NCI-H146 treated with DMSO at 0.1 percent for 48 hours (cell line): ENCODE data around the gene ZNF844.
A peak's percentile ranks its signal among the peaks of the same experiment; 100 is the strongest.
"Not testable (repeated sequence)": the region's sequence is repeated elsewhere in the genome, so short reads cannot be mapped to it uniquely, and the experiment has no call there.

ENCODE experiments used
- DNase-seq: peaks from one replicate; lab custom pipeline; 2025; ENCODE audit not compliant: unreplicated experiment; lab: John Stamatoyannopoulos, UW

ZNF844 gene

DNA sequence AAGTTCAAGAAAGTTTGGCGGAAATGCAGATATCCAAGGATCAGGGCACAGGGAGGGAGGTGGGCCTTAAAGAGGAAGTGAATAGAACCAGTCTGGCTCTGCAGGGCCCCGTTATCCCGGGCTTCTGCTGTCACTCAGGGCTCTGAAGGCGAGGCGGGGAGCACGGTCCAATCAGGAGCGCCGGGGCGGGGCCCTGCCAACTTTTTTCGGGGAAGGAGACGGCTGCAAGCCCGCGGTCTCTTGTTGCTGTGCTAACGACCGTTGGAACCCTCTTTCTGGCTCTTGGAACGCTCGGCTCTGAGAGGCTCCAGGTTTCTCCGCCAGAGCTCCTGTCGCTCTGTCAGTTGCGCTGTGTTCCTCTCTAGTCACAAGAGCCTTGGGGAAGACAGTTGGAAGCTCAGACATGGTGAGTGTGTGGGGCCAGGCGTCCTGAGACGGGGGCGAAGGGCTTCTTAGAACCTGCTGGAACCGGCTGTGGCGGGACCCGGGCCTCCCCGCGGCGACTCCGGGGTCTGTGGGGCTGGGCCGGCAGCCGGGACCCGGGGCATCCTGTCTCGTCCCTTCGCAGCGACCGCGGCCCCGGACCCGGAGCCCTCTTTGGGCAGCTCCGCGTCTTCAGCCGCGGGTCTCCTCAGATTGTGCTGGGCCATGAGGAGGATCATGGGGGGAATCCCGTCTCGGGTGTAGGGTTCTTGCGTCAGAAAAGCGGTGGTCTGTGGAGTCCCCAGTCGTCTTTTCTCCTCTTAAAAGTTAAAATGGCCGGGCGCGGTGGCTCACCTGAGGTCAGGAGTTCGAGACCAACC lies 27.7 kb downstream of the ZNF844 start:
- DNase-seq = peak; percentile 24

DNA sequence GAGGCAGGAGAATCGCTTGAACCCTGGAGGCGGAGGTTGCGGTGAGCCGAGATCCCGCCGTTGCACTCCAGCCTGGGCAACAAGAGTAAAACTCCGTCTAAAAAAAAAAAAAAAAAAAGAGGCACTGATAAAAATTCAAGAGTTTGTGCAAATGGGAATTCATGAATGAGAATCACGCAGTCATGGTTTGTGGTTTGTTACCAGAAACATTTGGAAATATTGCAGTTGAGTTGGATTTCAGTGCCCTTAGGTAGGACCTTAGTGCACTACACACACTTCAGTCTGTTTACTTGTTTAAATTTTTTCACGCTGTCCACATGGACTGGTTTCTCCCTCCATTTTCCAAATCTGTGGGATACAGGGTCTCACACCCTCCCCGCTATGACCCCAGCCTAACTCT lies 28.4 kb downstream of the ZNF844 start:
- no peak for DNase-seq

DNA sequence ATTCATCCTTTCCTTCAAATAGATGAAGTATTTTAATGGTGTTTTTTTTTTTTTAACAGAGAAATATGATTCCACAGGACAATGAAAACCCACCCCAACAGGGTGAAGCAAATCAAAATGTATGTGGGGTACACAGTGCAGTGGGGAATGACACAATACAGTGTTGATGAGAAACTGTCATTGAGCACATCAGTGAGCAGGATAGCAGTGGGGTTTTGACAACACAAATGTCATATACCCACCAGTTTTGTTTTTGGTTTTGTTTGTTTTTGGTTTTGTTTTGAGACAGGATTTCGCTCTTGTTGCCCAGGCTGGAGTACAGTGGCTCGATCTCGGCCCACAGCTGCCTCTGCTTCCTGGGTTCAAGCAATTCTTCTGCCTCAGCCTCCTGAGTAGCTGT lies 29.2 kb downstream of the ZNF844 start:
- DNase-seq = no peak

DNA sequence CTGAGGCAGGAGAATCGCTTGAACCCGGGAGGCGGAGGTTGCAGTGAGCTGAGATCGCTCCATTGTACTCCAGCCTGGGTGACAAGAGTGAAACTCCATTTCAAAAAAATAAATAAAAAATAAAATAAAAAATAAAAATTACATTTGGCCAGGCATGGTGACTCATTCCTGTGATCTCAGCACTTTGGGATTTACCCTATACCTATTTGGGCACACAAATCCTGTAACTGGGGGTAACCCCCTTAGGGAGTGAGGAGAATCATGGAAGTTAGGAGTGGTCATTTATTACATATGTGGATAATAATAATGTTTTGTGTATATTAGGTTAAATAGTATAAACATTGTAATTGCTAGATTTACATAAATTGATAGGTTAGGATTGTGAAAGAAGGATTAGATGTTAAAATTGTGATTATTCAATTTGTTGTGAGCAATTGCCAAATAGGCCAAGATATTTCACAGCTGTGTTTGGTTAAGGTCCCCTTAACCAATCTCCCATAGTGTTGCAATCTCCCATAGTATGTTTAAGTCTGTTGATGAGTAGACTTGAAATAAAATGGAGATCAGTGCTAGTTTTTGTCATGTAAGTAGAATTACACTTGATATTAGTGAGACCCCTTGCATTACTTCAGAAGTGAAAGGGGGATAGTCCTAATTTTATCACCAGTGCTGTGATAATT lies 30.7 kb downstream of the ZNF844 start:
- DNase-seq = no peak

DNA sequence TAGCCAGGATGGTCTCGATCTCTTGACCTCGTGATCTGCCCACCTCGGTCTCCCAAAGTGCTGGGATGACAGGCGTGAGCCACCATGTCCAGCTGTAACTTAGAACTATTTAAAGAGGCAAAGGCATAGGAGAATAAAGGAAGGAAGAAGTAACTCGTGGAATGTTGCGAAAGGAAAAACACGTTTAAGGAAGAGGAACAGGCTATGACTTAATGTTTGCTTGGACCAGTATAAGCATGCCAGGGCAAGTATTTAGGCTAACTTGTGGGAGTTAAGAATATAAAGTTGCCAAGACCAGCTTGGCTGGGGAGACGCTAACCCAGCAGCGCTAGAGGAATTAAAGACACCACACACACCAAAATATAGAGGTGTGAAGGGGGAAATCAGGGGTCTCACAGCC lies 33.5 kb downstream of the ZNF844 start:
- DNase-seq = no peak

DNA sequence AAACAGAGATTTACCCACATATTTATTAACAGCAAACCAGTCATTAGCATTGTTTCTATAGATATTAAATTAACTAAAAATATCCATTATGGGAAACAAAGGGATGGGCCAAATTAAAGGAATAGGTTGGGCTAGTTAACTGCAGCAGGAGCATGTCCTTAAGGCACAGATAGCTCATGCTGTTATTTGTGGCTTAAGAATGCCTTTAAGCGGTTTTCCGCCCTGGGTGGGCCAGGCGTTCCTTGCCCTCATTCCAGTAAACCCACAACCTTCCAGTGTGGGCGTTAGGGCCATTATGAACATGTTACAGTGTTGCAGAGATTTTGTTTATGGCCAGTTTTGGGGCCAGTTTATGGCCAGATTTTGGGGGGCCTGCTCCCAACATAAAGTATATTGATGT lies 39.4 kb downstream of the ZNF844 start:
- DNase-seq = not testable (repeated sequence)

DNA sequence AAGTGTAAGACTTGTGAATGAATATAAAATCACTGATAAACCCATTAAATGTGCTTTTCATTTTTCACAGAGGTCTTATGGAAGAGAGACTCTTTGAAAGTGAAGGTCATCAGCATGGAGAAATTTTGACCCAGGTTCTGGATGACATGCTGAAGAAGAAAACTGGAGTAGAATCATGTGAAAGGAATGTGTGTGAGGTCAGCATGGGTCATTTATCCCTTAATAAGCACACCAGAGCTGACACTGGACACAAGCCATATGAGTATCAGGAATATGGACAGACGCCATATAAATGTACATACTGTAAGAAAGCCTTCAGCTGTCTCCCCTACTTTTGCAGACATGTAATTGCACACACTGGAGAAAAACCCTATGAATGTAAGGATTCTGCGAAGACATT lies 46.6 kb downstream of the ZNF844 start:
- no peak for DNase-seq

DNA sequence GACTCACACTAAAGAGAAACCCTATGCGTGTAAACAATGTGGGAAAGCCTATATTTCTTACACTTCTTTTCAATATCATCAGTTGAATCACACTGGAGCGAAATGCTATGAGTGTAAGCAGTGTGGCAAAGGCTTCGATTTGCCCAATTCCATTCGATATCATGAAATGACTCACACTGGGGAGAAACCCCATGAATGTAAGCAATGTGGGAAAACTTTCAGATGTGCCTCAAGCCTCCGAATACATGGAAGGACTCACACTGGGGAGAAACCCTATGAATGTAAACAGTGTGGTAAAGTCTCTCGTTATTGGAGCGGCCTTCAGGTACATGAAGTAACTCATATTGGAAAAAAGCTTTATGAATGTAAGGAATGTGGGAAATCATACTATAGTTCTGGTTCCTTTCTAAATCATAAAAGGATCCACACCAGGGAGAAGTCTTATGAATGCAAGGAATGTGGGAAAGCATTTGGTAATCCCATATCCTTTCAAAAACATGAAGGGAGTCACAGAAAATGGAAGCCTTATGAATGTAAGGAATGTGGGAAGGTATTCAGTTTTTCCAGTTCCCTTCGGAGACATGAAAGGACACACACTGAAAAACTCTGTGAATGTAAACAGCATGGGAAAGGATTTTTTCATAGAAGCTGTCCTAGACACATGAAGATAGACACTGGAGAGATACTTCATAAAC lies 47.6 kb downstream of the ZNF844 start:
- no peak for DNase-seq

DNA sequence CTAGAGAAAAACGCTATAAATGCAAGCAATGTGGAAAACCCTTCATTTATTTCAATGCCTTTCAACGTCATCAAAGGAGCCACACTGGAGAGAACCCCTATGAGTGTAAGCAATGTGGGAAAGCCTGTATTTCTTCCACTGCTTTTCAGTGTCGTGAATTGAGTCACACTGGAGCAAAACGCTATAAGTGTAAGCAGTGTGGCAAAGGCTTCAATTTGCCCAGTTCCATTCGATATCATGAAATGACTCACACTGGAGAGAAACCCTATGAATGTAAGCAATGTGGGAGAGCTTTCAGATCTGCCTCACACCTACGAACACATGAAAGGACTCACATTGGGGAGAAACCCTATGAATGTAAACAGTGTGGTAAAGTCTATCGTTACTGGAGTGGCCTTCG lies 48.2 kb downstream of the ZNF844 start:
- DNase-seq = no peak

DNA sequence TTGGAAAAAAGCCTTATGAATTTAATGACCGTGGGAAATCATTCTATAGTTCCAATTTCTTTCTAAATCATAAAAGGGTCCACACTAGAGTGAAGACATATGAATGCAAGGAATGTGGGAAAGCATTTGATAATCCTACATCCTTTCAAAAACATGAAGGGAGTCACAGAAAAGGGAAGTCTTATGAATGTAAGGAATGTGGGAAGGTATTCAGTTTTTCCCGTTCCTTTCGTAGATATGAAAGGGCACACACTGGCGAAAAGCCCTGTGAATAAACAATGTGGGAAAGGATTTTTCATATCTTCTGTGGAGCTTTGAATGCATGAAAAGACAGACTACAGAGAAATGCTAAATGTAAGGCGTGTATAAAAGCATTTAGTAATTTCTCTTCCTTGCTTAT lies 48.6 kb downstream of the ZNF844 start:
- DNase-seq = no peak

DNA sequence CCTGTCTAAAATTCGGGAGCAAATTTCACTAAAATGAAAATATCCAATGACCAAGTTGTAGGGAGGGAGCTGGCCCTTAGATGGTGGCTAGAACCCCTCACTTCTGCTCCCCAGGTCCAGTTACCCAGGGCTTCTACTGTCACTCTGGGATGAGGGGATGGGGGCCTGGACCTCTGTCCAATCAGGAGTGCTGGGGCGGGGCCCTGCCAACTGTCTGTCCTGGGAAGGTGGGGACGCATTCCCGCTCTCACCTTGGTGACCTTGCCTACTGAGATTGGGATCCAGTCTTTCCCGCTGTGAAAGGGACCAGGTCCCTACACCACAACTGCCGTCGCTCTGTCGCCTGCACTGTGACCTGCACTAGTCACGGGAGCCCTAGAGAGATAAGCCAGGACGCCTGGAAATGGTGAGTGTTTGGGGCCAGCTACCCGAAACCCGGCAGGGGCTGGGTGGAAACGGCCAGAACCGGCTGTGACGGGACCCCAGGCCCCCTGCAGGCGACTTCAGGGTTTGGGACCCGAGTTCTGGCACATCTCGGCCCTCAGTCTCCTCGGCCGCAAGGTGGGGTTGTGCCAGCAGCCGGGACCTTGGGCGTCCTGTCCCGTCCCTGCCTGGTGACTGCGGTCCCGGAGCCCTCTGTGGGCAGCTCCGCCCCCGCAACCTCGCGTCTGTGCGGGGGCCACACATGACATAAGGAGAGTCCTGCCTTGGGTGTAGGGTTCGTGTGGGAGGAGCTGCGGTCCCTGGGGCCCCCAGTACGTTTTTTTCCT lies 52.9 kb downstream of the ZNF844 start:
- no peak for DNase-seq

DNA sequence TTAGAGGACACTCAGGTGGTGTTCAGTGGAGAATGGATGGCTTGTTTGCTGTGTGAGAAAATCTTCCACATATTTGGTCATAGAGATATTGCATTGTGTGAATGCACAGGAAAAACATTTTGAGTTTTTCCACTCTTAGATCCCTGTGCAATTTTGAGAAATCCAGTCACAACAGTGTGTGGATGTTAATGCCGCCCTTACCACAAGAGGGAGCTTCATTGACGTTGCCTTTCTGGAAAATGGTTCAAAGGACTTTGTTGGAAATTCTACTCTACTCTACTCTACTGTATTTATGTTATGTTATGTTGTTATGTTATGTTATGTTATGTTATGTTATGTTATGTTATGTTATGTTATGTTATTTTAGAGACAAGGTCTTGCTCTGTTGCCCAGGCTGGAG lies 62.2 kb downstream of the ZNF844 start:
- DNase-seq = no peak
